Esophagus squamous epithelium (tissue), 5 donors: ENCODE measurements around the gene UBXN10. TPM values are rescaled to one million over a fixed set of nuclear protein-coding genes. Genes with fewer than 3 reads are reported as not detected.

Experiments used
- DNase-seq: peaks from one replicate; lab custom pipeline; 2025; lab: John Stamatoyannopoulos, UW
- H3K27ac ChIP-seq, 4 donors: fragments of 200-600 bp; sonication (generic); one replicate each; pipeline ENCODE4 v1.5.1; 2016 to 2019; ENCODE audit warnings: mild to moderate bottlenecking in 1 of 4
- H3K27me3 ChIP-seq, 4 donors: fragments of 200-600 bp; sonication (generic); 1 replicate in 3 of 4; 2 replicates in 1 of 4; pipeline versions ENCODE4 v1.5.1 to v1.6.0; 2017 to 2021; ENCODE audit warnings: antibody characterized with exemption in 1 of 4
- H3K36me3 ChIP-seq, 3 donors: fragments of 200-600 bp; sonication (generic); one replicate each; pipeline ENCODE4 v1.5.1; 2016 to 2019
- H3K4me1 ChIP-seq, 3 donors: fragments of 200-600 bp; sonication (generic); one replicate each; pipeline ENCODE4 v1.5.1; 2017 to 2019
- H3K4me3 ChIP-seq, 4 donors: fragments of 200-600 bp; sonication (generic); 1 replicate in 3 of 4; 2 replicates in 1 of 4; pipeline ENCODE4 v1.5.1; 2016 to 2019; ENCODE audit warnings: mild to moderate bottlenecking in 2 of 4, moderate library complexity in 1 of 4
- H3K9me3 ChIP-seq, 3 donors: fragments of 200-600 bp; sonication (generic); one replicate each; pipeline ENCODE4 v1.5.1; 2016 to 2019
- CTCF ChIP-seq, 6 experiments: fragments of 450-650 bp in 4 of 6; fragments of 200-600 bp in 2 of 6; sonication (generic) in 2 of 6; IDR thresholded peaks; one replicate each; pipeline ENCODE4 v1.5.1; 2016 to 2019; ENCODE audit warnings: antibody characterized with exemption in 6 of 6, mild to moderate bottlenecking in 4 of 6, moderate library complexity in 4 of 6
- POLR2A ChIP-seq, 4 donors: fragments of 450-650 bp; IDR thresholded peaks; one replicate each; pipeline ENCODE4 v1.6.1; 2017; ENCODE audit warnings: antibody characterized with exemption in 4 of 4, mild to moderate bottlenecking in 4 of 4, moderate library complexity in 3 of 4
- WGBS, 2 donors: methylation state at CpG; one replicate each; pipeline ENCODE4 v1.1.5; 2018; 5-methylcytosine and 5-hydroxymethylcytosine counted together
- intact Hi-C: fragments of 100-400 bp; cut with DNase I; formaldehyde crosslinking; loops from one replicate; pipeline ENCODE4 v1.15.0; 2022
- total RNA-seq, 4 donors: library from RNA; depleted of rRNA; stranded (reverse); fragments of >200 nt; gene quantifications; one replicate each; pipeline ENCODE4 v1.1.0, GENCODE V29; 2016
- donor health status: DM: yes; HTN: yes; CAD: no.

UBXN10 gene
- total RNA-seq, 4 donors from 2014 or later: 0.11 to 5.5 (median 0.81) TPM

DNA sequence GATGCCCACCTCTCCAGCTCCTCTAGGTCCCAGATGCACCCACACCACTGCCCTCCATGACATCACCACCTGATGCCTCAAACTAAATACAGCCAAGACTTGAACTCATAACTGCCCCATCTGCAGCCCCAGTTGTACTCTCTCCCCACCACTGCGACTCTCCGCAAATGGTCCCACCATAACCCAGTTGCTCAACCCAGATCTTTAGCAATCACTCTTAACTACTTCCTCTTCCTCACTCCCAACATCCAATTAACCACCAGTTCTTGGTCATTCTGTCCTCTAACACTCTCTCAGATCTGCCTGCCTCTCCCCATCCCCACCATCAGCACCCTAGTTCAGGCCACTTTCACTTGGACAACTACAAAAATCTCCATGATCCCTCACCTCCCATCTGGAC lies 37.2 kb downstream of the UBXN10 start:
- WGBS, 2 donors: 75 to 88% methylated on average over 2 of the region's 2 CpGs
- Histone ChIP-seq H3K27ac (no peak overlapping the region), H3K4me3 (no peak overlapping the region), H3K36me3 (no peaks in the 10 kb centered on the region), H3K9me3 (no peaks in the 10 kb centered on the region), H3K27me3 (peaks cover 0 to 80% (median 0%) of the 10 kb centered on the region in 4 donors), H3K4me1 (no peaks in the 10 kb centered on the region)
- intact Hi-C loops: no loop called here
- no peak for TF ChIP-seq CTCF (IDR thresholded peaks at IDR 0.05)
- no peak for TF ChIP-seq POLR2A (IDR thresholded peaks at IDR 0.05)
- DNase-seq: no peak

- Histone ChIP-seq H3K4me1 (no peaks in the 10 kb centered on the region), H3K9me3 (no peaks in the 10 kb centered on the region), H3K36me3 (no peaks in the 10 kb centered on the region), H3K27me3 (peaks cover 0 to 83% (median 0%) of the 10 kb centered on the region in 4 donors), H3K4me3 (no peak overlapping the region), H3K27ac (no peak overlapping the region)
- no peak for DNase-seq
- WGBS, 2 donors: 44 to 49% methylated on average over 15 to 18 of the region's 18 CpGs
- intact Hi-C loops: no loop called here
- no peak for TF ChIP-seq CTCF (IDR thresholded peaks at IDR 0.05)
- TF ChIP-seq POLR2A (IDR thresholded peaks at IDR 0.05): no peak
Measured at GRCh38 chr1:20223551-20224419, 37.9 kb downstream of the UBXN10 start.

DNA sequence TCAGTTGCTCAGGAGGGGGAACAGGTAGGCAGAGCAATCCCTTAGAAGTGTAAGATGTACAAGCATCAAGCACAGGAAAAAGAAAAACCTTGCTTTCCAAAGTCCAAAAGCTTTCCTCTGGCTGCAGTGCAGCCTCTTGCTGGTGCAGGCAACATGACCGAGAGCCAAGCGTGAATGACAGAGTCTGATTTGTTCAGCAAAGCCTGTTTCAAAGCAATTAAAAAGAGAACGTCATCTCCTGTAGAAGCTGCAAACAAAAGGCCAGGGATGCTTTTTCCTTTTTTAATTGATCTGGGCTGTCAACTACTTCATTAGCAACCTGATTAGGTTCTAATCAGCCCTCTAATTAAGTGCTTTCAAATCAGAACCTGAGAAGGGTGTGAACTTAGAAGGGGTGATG lies 38.6 kb downstream of the UBXN10 start:
- 32 to 63% methylated on average over 3 of the region's 3 CpGs for WGBS, 2 donors
- no peaks in the 10 kb centered on the region for H3K9me3 ChIP-seq
- TF ChIP-seq CTCF (IDR thresholded peaks at IDR 0.05) (no peak), POLR2A (IDR thresholded peaks at IDR 0.05) (no peak)
- H3K4me1 ChIP-seq: no peaks in the 10 kb centered on the region
- intact Hi-C loops: no loop called here
- no peak for DNase-seq
- H3K36me3 ChIP-seq: no peaks in the 10 kb centered on the region
- H3K27ac ChIP-seq: no peak overlapping the region
- H3K27me3 ChIP-seq: peaks cover 0 to 87% (median 0%) of the 10 kb centered on the region in 4 donors
- H3K4me3 ChIP-seq: no peak overlapping the region

- TF ChIP-seq POLR2A (IDR thresholded peaks at IDR 0.05) (no peak), CTCF (IDR thresholded peaks at IDR 0.05) (no peak)
- WGBS, 2 donors: 39 to 51% methylated on average over 4 of the region's 4 CpGs
- intact Hi-C loops: no loop called here
- Histone ChIP-seq H3K9me3 (no peaks in the 10 kb centered on the region), H3K4me3 (no peak overlapping the region), H3K36me3 (no peaks in the 10 kb centered on the region), H3K27me3 (peaks cover 0 to 99% (median 0%) of the 10 kb centered on the region in 4 donors), H3K27ac (no peak overlapping the region), H3K4me1 (no peaks in the 10 kb centered on the region)
- DNase-seq: no peak
Measured at GRCh38 chr1:20227704-20228103, 41.8 kb downstream of the UBXN10 start.

DNA sequence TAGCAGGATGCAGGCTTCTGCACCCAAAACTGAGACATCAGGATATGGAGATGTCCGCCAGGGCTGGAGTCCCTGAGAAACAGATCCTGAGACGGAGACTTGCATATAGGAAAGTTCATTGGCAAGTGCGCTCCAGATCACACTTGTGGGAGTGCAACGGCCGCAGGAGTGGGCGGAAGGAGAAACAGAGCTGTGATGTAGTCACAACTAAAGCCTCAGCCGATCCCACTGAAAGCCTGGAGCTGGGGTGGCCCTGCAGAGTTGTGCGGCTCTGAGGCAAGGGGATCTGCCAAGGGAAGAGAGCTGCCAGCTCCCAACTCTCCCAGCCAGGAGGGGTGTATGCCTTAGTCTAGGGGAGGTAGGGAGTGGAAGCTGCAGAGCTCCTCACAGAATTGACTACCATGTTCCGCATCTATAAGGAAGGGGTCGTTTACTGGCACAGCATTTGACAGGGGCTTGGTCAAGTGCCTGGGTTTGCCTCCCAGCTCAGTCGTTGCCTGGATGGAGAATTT lies 42.5 kb downstream of the UBXN10 start:
- WGBS, 2 donors: 65 to 77% methylated on average over 8 to 11 of the region's 11 CpGs
- Histone ChIP-seq H3K9me3 (no peaks in the 10 kb centered on the region), H3K4me1 (no peaks in the 10 kb centered on the region), H3K27ac (no peak overlapping the region), H3K27me3 (peaks cover 0 to 99% (median under 1%) of the 10 kb centered on the region in 4 donors), H3K4me3 (no peak overlapping the region), H3K36me3 (no peaks in the 10 kb centered on the region)
- intact Hi-C loops: no loop called here
- no peak for DNase-seq
- TF ChIP-seq POLR2A (IDR thresholded peaks at IDR 0.05) (no peak), CTCF (IDR thresholded peaks at IDR 0.05) (no peak)
